NCI-H2227 (cell line): ENCODE data around the gene GNGT2.
A peak's percentile ranks its signal among the peaks of the same experiment; 100 is the strongest.
"Not testable (repeated sequence)": the region's sequence is repeated elsewhere in the genome, so short reads cannot be mapped to it uniquely, and the experiment has no call there.

Experiments
- DNase-seq: peaks from one replicate; lab custom pipeline; 2025; ENCODE audit not compliant: unreplicated experiment; lab: John Stamatoyannopoulos, UW

GNGT2 gene

GRCh38 chr17:49213399-49213798 is 3.0 kb upstream of the GNGT2 start:
- DNase-seq: no peak

GRCh38 chr17:49209061-49209571 is 1.3 kb downstream of the GNGT2 start:
- DNase-seq: no peak

GRCh38 chr17:49204516-49204915 is 5.9 kb downstream of the GNGT2 start:
- DNase-seq: no peak

GRCh38 chr17:49203796-49204195 is 6.6 kb downstream of the GNGT2 start:
- no peak for DNase-seq

- DNase-seq: no peak
Measured at GRCh38 chr17:49201481-49201927, 8.9 kb downstream of the GNGT2 start.

GRCh38 chr17:49200423-49201083 is 9.8 kb downstream of the GNGT2 start:
- DNase-seq: no peak

GRCh38 chr17:49198211-49198610 is 12.2 kb downstream of the GNGT2 start:
- DNase-seq: no peak

GRCh38 chr17:49197346-49197998 is 12.9 kb downstream of the GNGT2 start:
- no peak for DNase-seq

GRCh38 chr17:49196520-49196919 is 13.9 kb downstream of the GNGT2 start:
- no peak for DNase-seq

- no peak for DNase-seq
Measured at GRCh38 chr17:49195751-49196150, 14.6 kb downstream of the GNGT2 start.

GRCh38 chr17:49194297-49194607 is 16.1 kb downstream of the GNGT2 start:
- DNase-seq: no peak

GRCh38 chr17:49193513-49194296 is 16.7 kb downstream of the GNGT2 start:
- peak; percentile 77 for DNase-seq

- peak; percentile 94 for DNase-seq
Measured at GRCh38 chr17:49191917-49192741, 18.2 kb downstream of the GNGT2 start.

- DNase-seq: no peak
Measured at GRCh38 chr17:49191409-49191916, 18.9 kb downstream of the GNGT2 start.

GRCh38 chr17:49190932-49191331 is 19.4 kb downstream of the GNGT2 start:
- DNase-seq: peak; percentile 11

GRCh38 chr17:49187301-49187700 is 23.1 kb downstream of the GNGT2 start:
- DNase-seq: no peak

GRCh38 chr17:49185381-49185780 is 25.0 kb downstream of the GNGT2 start:
- not testable (repeated sequence) for DNase-seq

- not testable (repeated sequence) for DNase-seq
Measured at GRCh38 chr17:49184522-49184921, 25.9 kb downstream of the GNGT2 start.

GRCh38 chr17:49183801-49184200 is 26.6 kb downstream of the GNGT2 start:
- DNase-seq: no peak

- DNase-seq: no peak
Measured at GRCh38 chr17:49183341-49183740, 27.0 kb downstream of the GNGT2 start.
